Panc1 (cell line): ENCODE measurements around the gene TBC1D16. TPM values are rescaled to one million over a fixed set of nuclear protein-coding genes. Genes with fewer than 3 reads are reported as not detected.

ENCODE experiments used
- ATAC-seq: fragments of 200-7000 bp; cut with Tn5 transposase; 2 replicates; pipeline ENCODE4 v1.9.1; 2020; ENCODE audit warnings: mild to moderate bottlenecking, moderate library complexity
- BruUV-seq: library from RNA; stranded (reverse); fragments of 400-500 nt; replicated peaks from 2 replicates; lab custom pipeline; 2021; lab: Mats Ljungman, UMichigan
- CTCF ChIA-PET: fragments of 300-600 bp; sonication (Branson Sonifier 250); formaldehyde crosslinking; loops from one replicate; lab custom pipeline; 2022; ENCODE audit warnings: antibody characterized with exemption; lab: Charles Lee
- POLR2A ChIA-PET: fragments of 300-600 bp; sonication (Branson Sonifier 250); formaldehyde crosslinking; loops from one replicate; lab custom pipeline; 2022; ENCODE audit warnings: antibody characterized with exemption; lab: Charles Lee
- DNase-seq: peaks from one replicate; pipeline ENCODE4 v3.0.0-alpha.2; 2010; ENCODE audit warnings: low read depth, low spot score
- H3K27ac ChIP-seq: 2 replicates; pipeline ENCODE4 v1.5.1; 2011; ENCODE audit warnings: mild to moderate bottlenecking, low read length, inconsistent platforms
- H3K27me3 ChIP-seq: fragments of 200-500 bp; sonication (Bioruptor generic); 2 replicates; pipeline ENCODE4 v1.6.0; 2014; ENCODE audit warnings: low read length, inconsistent platforms; ENCODE audit not compliant: control insufficient read depth, insufficient read depth
- H3K36me3 ChIP-seq: fragments of 200-500 bp; sonication (Bioruptor generic); 2 replicates; pipeline ENCODE4 v1.5.1; 2014; ENCODE audit warnings: inconsistent platforms, mild to moderate bottlenecking, low read length, moderate library complexity; ENCODE audit not compliant: control insufficient read depth, insufficient read depth
- H3K4me1 ChIP-seq: 2 replicates; pipeline ENCODE4 v1.5.1; 2011; ENCODE audit warnings: inconsistent platforms, mild to moderate bottlenecking, low read length, moderate library complexity; ENCODE audit not compliant: control insufficient read depth, insufficient read depth
- H3K4me3 ChIP-seq, 2 experiments: 2 replicates each; pipeline ENCODE4 v1.5.1; 2011 to 2012; ENCODE audit warnings: low read depth in 2 of 2, low read length in 2 of 2, mild to moderate bottlenecking in 2 of 2, inconsistent platforms in 1 of 2, moderate library complexity in 1 of 2
- H3K9me3 ChIP-seq: fragments of 200-500 bp; sonication (Bioruptor generic); 2 replicates; pipeline ENCODE4 v1.5.1; 2014; ENCODE audit warnings: low read depth, mild to moderate bottlenecking, inconsistent platforms, low read length, moderate library complexity; ENCODE audit not compliant: control insufficient read depth, insufficient read depth
- CTCF ChIP-seq: fragments of 450-650 bp; IDR thresholded peaks from 2 replicates; pipeline ENCODE4 v1.5.1; 2017; ENCODE audit warnings: mild to moderate bottlenecking
- POLR2AphosphoS5 ChIP-seq: IDR thresholded peaks from 2 replicates; pipeline ENCODE4 v1.6.1; 2012; ENCODE audit warnings: mild to moderate bottlenecking, low read depth, low read length, moderate library complexity
- SIN3A ChIP-seq: IDR thresholded peaks from 2 replicates; pipeline ENCODE4 v1.6.1; 2012; ENCODE audit warnings: low read depth, mild to moderate bottlenecking, low read length, moderate library complexity, borderline replicate concordance; ENCODE audit not compliant: insufficient read depth
- TCF7L2 ChIP-seq: IDR thresholded peaks from 2 replicates; pipeline ENCODE4 v1.6.1; 2011; ENCODE audit warnings: mild to moderate bottlenecking, low read depth, low read length, inconsistent platforms
- in situ Hi-C: cut with HindIII; loops from 2 replicates; pipeline ENCODE4 v1.10.0; 2016; ENCODE audit warnings: low sequenced_read_pairs, low pct_unique_long_range_greater_than_20kb
- intact Hi-C: fragments of 100-400 bp; cut with micrococcal nuclease; formaldehyde crosslinking; loops from one replicate; pipeline ENCODE4 v1.10.0; 2022; ENCODE audit not compliant: unreplicated experiment
- total RNA-seq: library from RNA; stranded (reverse); gene quantifications from one replicate; pipeline ENCODE4 v1.2.1, GENCODE V29; 2021; ENCODE audit not compliant: unreplicated experiment
- TF ChIP-seq, protein P1 (sequence below), 2 experiments: IDR thresholded peaks; 2 replicates each; pipeline ENCODE4 v1.6.1; 2011 to 2012; ENCODE audit warnings: low read depth in 2 of 2, control low read depth in 1 of 2, low read length in 1 of 2, mild to moderate bottlenecking in 1 of 2, moderate library complexity in 1 of 2; ENCODE audit not compliant: insufficient read depth in 1 of 2

Gene TBC1D16
- total RNA-seq, 1 experiment from 2014 or later = 41.6 TPM

DNA sequence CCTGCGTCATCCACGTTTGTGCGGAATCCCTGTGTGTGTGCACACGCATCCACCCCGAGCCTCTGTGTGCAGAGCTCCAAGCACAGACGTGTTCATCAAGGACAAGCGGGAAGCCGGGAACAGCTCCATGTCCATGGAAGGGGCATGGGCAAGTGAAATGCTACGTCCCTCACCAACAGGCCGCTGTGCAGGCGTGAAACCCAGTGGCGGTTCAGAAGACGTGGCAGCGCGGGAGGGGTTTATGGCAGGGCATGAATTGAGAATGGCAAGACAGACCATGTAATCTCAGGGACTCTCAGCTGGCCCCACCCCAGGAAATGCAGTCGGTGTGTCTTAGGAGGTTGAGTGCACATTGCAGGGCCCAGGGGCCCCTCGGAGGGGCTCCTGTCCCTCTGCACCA, 52.7 kb downstream of the TBC1D16 start:
- no TSS peak for BruUV-seq
- ChIA-PET CTCF (interaction anchor here (1.1 kb wide), 1 partner anchor 144 kb away, joined by 5 read pairs; the partner anchor contains the start of gene CBX4), POLR2A (no interaction called here)
- in situ Hi-C loops (loop anchor here (25.0 kb wide), 2 partner anchors 121 to 196 kb away; partner anchors contain the start of genes CBX2 and CBX8), intact Hi-C loops (no loop called here)
- TF ChIP-seq SIN3A (no peak), CTCF (no peak), POLR2AphosphoS5 (no peak), TCF7L2 (no peak)
- TF ChIP-seq, protein P1, sequence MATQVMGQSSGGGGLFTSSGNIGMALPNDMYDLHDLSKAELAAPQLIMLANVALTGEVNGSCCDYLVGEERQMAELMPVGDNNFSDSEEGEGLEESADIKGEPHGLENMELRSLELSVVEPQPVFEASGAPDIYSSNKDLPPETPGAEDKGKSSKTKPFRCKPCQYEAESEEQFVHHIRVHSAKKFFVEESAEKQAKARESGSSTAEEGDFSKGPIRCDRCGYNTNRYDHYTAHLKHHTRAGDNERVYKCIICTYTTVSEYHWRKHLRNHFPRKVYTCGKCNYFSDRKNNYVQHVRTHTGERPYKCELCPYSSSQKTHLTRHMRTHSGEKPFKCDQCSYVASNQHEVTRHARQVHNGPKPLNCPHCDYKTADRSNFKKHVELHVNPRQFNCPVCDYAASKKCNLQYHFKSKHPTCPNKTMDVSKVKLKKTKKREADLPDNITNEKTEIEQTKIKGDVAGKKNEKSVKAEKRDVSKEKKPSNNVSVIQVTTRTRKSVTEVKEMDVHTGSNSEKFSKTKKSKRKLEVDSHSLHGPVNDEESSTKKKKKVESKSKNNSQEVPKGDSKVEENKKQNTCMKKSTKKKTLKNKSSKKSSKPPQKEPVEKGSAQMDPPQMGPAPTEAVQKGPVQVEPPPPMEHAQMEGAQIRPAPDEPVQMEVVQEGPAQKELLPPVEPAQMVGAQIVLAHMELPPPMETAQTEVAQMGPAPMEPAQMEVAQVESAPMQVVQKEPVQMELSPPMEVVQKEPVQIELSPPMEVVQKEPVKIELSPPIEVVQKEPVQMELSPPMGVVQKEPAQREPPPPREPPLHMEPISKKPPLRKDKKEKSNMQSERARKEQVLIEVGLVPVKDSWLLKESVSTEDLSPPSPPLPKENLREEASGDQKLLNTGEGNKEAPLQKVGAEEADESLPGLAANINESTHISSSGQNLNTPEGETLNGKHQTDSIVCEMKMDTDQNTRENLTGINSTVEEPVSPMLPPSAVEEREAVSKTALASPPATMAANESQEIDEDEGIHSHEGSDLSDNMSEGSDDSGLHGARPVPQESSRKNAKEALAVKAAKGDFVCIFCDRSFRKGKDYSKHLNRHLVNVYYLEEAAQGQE (IDR thresholded peaks at IDR 0.05; ENCODE audit: insufficient read depth in 1 of 2, low read depth in 2 of 2, low read length in 1 of 2) = no peak
- H3K4me3 ChIP-seq = no peak overlapping the region
- peaks cover 31% of the 10 kb centered on the region for H3K4me1 ChIP-seq
- H3K9me3 ChIP-seq = no peaks in the 10 kb centered on the region
- no peaks in the 10 kb centered on the region for H3K36me3 ChIP-seq
- ATAC-seq = no peak
- no peaks in the 10 kb centered on the region for H3K27me3 ChIP-seq
- H3K27ac ChIP-seq = no peak overlapping the region
- DNase-seq = no peak

- POLR2A ChIA-PET = no interaction called here
- no peak overlapping the region for H3K27ac ChIP-seq
- H3K4me1 ChIP-seq = peaks cover 18% of the 10 kb centered on the region
- no peak for DNase-seq
- no peak overlapping the region for H3K4me3 ChIP-seq
- CTCF ChIA-PET = interaction anchor here (1.1 kb wide), 1 partner anchor 142 kb away, joined by 5 read pairs; the partner anchor contains the start of gene CBX4
- H3K27me3 ChIP-seq = no peaks in the 10 kb centered on the region
- in situ Hi-C loops = loop anchor here (25.0 kb wide), 2 partner anchors 119 to 194 kb away; partner anchors contain the start of genes CBX2 and CBX8
- no peak for ATAC-seq
- H3K9me3 ChIP-seq = no peaks in the 10 kb centered on the region
- H3K36me3 ChIP-seq = no peaks in the 10 kb centered on the region
- intact Hi-C loops = no loop called here
- BruUV-seq = no TSS peak
- TF ChIP-seq, protein P1 (IDR thresholded peaks at IDR 0.05; ENCODE audit: insufficient read depth in 1 of 2, low read depth in 2 of 2, low read length in 1 of 2) = no peak
- TF ChIP-seq CTCF (no peak), SIN3A (no peak), TCF7L2 (no peak), POLR2AphosphoS5 (no peak)
Observed at GRCh38 chr17:79981661-79982101, 54.0 kb downstream of the TBC1D16 start.
